Adrenal gland (tissue), 12 donors: ENCODE data around the gene C2CD3. TPM values are rescaled to one million over a fixed set of nuclear protein-coding genes. Genes with fewer than 3 reads are reported as not detected.
A peak's percentile ranks its signal among the peaks of the same experiment; 100 is the strongest.

Experiments used
- DNase-seq, 7 donors: peaks; one replicate each; pipeline ENCODE4 v3.0.0-alpha.2; 2019 to 2020
- H3K27ac ChIP-seq, 5 donors: fragments of 200-600 bp; sonication (generic) in 4 of 5; 1 replicate in 3 of 5; 2 replicates in 2 of 5; pipeline versions ENCODE4 v1.5.1 to v1.8.0; 2016 to 2020; ENCODE audit warnings: mild to moderate bottlenecking in 1 of 5
- H3K27me3 ChIP-seq: fragments of 200-600 bp; 2 replicates; pipeline ENCODE4 v1.8.0; 2021
- H3K36me3 ChIP-seq, 2 donors: fragments of 200-600 bp; replicated peaks in 1 of 2; 1 replicate in 1 of 2; 2 replicates in 1 of 2; pipeline versions ENCODE4 v1.5.1 to v1.8.0; 2018 to 2022
- H3K4me1 ChIP-seq, 2 donors: fragments of 200-600 bp; replicated peaks in 1 of 2; 1 replicate in 1 of 2; 2 replicates in 1 of 2; pipeline versions ENCODE4 v1.5.1 to v1.8.0; 2018 to 2021
- H3K4me3 ChIP-seq, 4 donors: fragments of 200-600 bp; sonication (generic) in 3 of 4; one replicate each; pipeline ENCODE4 v1.5.1; 2016 to 2018
- H3K9me3 ChIP-seq, 3 donors: fragments of 200-600 bp; sonication (generic) in 1 of 3; replicated peaks in 1 of 3; 1 replicate in 2 of 3; 2 replicates in 1 of 3; pipeline versions ENCODE4 v1.5.1 to v1.8.0; 2016 to 2021
- POLR2A ChIP-seq, 2 donors: fragments of 450-650 bp; IDR thresholded peaks; one replicate each; pipeline ENCODE4 v1.6.1; 2017; ENCODE audit warnings: antibody characterized with exemption in 2 of 2, mild to moderate bottlenecking in 2 of 2, moderate library complexity in 1 of 2
- WGBS, 4 donors: extraction: QIAGEN DNeasy Blood & Tissue Kit in 2 of 4; methylation state at CpG; one replicate each; pipeline versions ENCODE4 v1.1.5 to v1.1.7; 2013 to 2017; 5-methylcytosine and 5-hydroxymethylcytosine counted together
- intact Hi-C, 2 donors: fragments of 100-400 bp; cut with DNase I; formaldehyde crosslinking; loops; one replicate each; pipeline versions ENCODE4 v1.14.1 to v1.15.0; 2022 to 2023
- polyA plus RNA-seq, 3 donors: library from polyadenylated mRNA; stranded (reverse); fragments of 200-250 nt in 2 of 3; fragments of 350-450 nt in 1 of 3; fragmentation: Illumina TruSeq in 1 of 3; extraction: RNeasy Lipid Tissue Mini Kit (QIAGEN cat#74804) in 1 of 3; gene quantifications; one replicate each; pipeline ENCODE4 v1.2.3, GENCODE V29; 2013 to 2014
- total RNA-seq, 9 donors: library from RNA; depleted of rRNA in 4 of 9; stranded (reverse); fragments of >200 nt in 4 of 9; fragments of 120-200 nt in 1 of 9; fragmentation: NEBNext Ultra II Directional in 1 of 9; extraction: Animal tissue kit (Norgen Biotek cat#: 25700) in 1 of 9; gene quantifications; one replicate each; pipeline versions ENCODE4 v1.1.0 to v1.2.4, GENCODE V29; 2013 to 2023
- TF ChIP-seq, protein P1 (sequence below), 6 experiments: fragments of 450-650 bp in 4 of 6; fragments of 200-600 bp in 2 of 6; sonication (generic) in 1 of 6; IDR thresholded peaks; 1 replicate in 5 of 6; 2 replicates in 1 of 6; pipeline versions ENCODE4 v1.5.1 to v1.8.0; 2016 to 2021; ENCODE audit warnings: antibody characterized with exemption in 6 of 6, mild to moderate bottlenecking in 2 of 6, moderate library complexity in 1 of 6
- donor health status: healthy with polysubstance abuse.
- donor health status: Bipolar disorder and iron deficiency.
- donor health status: DM: yes; HTN: yes; CAD: no.
- donor health status: DM: no; HTN: no; CAD: no.
- donor health status: DM: no; HTN: no; CAD: no.
- donor health status: DM: yes; HTN: yes; CAD: no.

C2CD3 gene
- total and polyA plus RNA-seq, 12 donors = 14.5 to 42.8 (median 25.5) TPM

GRCh38 chr11:74138572-74138971, 32.2 kb downstream of the C2CD3 start:
- peak; percentile 41 to 73 (median 62) for DNase-seq
- H3K4me3 ChIP-seq = no peak overlapping the region

DNA sequence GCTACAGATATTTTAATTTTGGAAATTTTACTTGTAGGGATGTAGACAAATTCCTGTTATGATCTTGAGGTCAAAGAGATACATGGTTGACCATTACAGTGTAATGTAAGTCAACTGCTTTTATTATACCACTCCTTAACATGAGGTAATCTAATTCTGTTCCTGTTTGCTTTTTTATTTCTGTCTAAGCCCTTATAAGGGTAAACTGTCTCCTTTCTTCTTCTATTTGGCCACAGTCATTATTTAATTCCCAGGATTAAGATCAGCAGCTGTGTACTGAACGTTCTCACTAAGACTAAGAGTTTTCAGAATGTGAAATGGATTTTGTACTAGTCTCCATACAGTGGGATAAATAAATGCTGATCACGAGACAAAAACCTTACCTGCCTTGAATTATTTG, 32.8 kb downstream of the C2CD3 start:
- WGBS, 4 donors = 59 to 69% (median 64%) methylated on average over 2 of the region's 2 CpGs
- no peaks in the 10 kb centered on the region for H3K9me3 ChIP-seq
- H3K4me3 ChIP-seq = no peak overlapping the region
- no peak for TF ChIP-seq POLR2A (IDR thresholded peaks at IDR 0.05)
- TF ChIP-seq, protein P1, sequence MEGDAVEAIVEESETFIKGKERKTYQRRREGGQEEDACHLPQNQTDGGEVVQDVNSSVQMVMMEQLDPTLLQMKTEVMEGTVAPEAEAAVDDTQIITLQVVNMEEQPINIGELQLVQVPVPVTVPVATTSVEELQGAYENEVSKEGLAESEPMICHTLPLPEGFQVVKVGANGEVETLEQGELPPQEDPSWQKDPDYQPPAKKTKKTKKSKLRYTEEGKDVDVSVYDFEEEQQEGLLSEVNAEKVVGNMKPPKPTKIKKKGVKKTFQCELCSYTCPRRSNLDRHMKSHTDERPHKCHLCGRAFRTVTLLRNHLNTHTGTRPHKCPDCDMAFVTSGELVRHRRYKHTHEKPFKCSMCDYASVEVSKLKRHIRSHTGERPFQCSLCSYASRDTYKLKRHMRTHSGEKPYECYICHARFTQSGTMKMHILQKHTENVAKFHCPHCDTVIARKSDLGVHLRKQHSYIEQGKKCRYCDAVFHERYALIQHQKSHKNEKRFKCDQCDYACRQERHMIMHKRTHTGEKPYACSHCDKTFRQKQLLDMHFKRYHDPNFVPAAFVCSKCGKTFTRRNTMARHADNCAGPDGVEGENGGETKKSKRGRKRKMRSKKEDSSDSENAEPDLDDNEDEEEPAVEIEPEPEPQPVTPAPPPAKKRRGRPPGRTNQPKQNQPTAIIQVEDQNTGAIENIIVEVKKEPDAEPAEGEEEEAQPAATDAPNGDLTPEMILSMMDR (IDR thresholded peaks at IDR 0.05) = no peak
- peak overlapping the region in 4 of 5 donors; percentile 58 to 79 (median 68) for H3K27ac ChIP-seq
- H3K36me3 ChIP-seq = peaks cover 0 to 1% of the 10 kb centered on the region in 2 donors
- peaks cover 7 to 32% of the 10 kb centered on the region in 2 donors for H3K4me1 ChIP-seq
- intact Hi-C loops = no loop called here
- no peaks in the 10 kb centered on the region for H3K27me3 ChIP-seq
- no peak for DNase-seq

More at GRCh38 chr11:74138572-74138971, 32.2 kb downstream of the C2CD3 start:
- Histone ChIP-seq H3K9me3 (no peaks in the 10 kb centered on the region), H3K27me3 (no peaks in the 10 kb centered on the region), H3K4me1 (peaks cover 7 to 32% of the 10 kb centered on the region in 2 donors), H3K36me3 (no peaks in the 10 kb centered on the region), H3K27ac (peak overlapping the region in 4 of 5 donors; percentile 58 to 79 (median 68))
- TF ChIP-seq, protein P1 (IDR thresholded peaks at IDR 0.05) = no peak
- TF ChIP-seq POLR2A (IDR thresholded peaks at IDR 0.05) = peak in 1 of 2 donors; percentile 37
- intact Hi-C loops = no loop called here
- 3 to 31% (median 22%) methylated on average over 2 of the region's 2 CpGs for WGBS, 4 donors

- H3K27ac ChIP-seq = no peak overlapping the region
- no peaks in the 10 kb centered on the region for H3K27me3 ChIP-seq
- no peaks in the 10 kb centered on the region for H3K9me3 ChIP-seq
- WGBS, 4 donors = 62 to 78% (median 69%) methylated on average over 3 of the region's 3 CpGs
- no peak for DNase-seq
- H3K36me3 ChIP-seq = peaks cover 0 to 12% of the 10 kb centered on the region in 2 donors
- no peak for TF ChIP-seq POLR2A (IDR thresholded peaks at IDR 0.05)
- TF ChIP-seq, protein P1 (IDR thresholded peaks at IDR 0.05) = no peak
- intact Hi-C loops = no loop called here
- H3K4me3 ChIP-seq = no peak overlapping the region
- peaks cover 7 to 20% of the 10 kb centered on the region in 2 donors for H3K4me1 ChIP-seq
Measured at GRCh38 chr11:74135127-74135840, 35.5 kb downstream of the C2CD3 start.

DNA sequence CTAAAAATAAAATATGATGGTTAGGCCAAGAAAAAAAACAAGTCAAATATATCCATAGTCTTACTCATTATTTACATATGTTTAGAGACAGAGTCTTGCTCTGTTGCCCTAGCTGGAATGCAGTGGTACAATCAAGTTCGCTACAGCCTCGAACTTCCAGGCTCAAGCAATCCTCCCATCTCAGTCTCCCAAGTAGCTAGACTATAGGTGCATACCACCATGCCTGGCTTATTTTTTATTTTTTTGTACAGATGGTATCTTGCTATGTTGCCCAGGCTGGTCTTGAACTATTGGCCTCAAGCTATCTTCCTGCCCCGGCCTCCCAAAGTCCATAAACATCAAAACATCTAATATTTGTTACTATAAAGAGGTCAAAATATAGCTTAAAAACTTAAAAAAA, 36.1 kb downstream of the C2CD3 start:
- Histone ChIP-seq H3K9me3 (no peaks in the 10 kb centered on the region), H3K36me3 (peaks cover 0 to 12% of the 10 kb centered on the region in 2 donors), H3K27ac (no peak overlapping the region), H3K27me3 (no peaks in the 10 kb centered on the region), H3K4me1 (peaks cover 7 to 19% of the 10 kb centered on the region in 2 donors), H3K4me3 (no peak overlapping the region)
- WGBS, 4 donors = 97 to 100% (median 99%) methylated on average over 3 of the region's 3 CpGs
- DNase-seq = no peak
- intact Hi-C loops = no loop called here
- TF ChIP-seq POLR2A (IDR thresholded peaks at IDR 0.05) = no peak
- TF ChIP-seq, protein P1 (IDR thresholded peaks at IDR 0.05) = no peak
